ENCODE measurements around the gene DGKH. TPM values are rescaled to one million over a fixed set of nuclear protein-coding genes. Genes with fewer than 3 reads are reported as not detected.

The DGKH gene
- total and polyA plus RNA-seq, 2 experiments from 2014 or later, result 3.6 to 7.2 TPM

GRCh38 chr13:42233726-42234125 is 185.3 kb downstream of the DGKH start:
- no peak overlapping the region for H3K4me2 ChIP-seq
- H3K79me2 ChIP-seq, result no peaks in the 10 kb centered on the region
- no peaks in the 10 kb centered on the region for H3K36me3 ChIP-seq (replicated peaks; ENCODE audit: insufficient read depth, low read depth)
- no peak overlapping the region for H3K27ac ChIP-seq
- H3K4me1 ChIP-seq (ENCODE audit: insufficient read depth), result no peaks in the 10 kb centered on the region
- TF ChIP-seq EZH2phosphoT487 (IDR thresholded peaks at IDR 0.05; ENCODE audit: low read depth, severe bottlenecking, unreplicated experiment) (no peak), CTCF (IDR thresholded peaks at IDR 0.05; ENCODE audit: poor library complexity) (no peak), EZH2 (IDR thresholded peaks at IDR 0.05; ENCODE audit: borderline replicate concordance) (no peak)
- no peaks in the 10 kb centered on the region for H3K9me3 ChIP-seq (ENCODE audit: low read depth)
- no peaks in the 10 kb centered on the region for H3K9me2 ChIP-seq (replicated peaks; ENCODE audit: insufficient read depth)
- no peaks in the 10 kb centered on the region for H3K27me3 ChIP-seq
- no peaks in the 10 kb centered on the region for H4K20me1 ChIP-seq (ENCODE audit: insufficient read depth, poor library complexity, severe bottlenecking)
- no peak overlapping the region for H2AFZ ChIP-seq
- H3K4me3 ChIP-seq, result no peak overlapping the region
- DNase-seq (ENCODE audit: low spot score), result no peak
- 30% methylated on average over 1 of the region's 1 CpG for WGBS (ENCODE audit: low lambda C conversion rate, missing lambda C conversion rate)

- H3K27ac ChIP-seq, result no peak overlapping the region
- TF ChIP-seq CTCF (IDR thresholded peaks at IDR 0.05; ENCODE audit: poor library complexity) (no peak), EZH2phosphoT487 (IDR thresholded peaks at IDR 0.05; ENCODE audit: low read depth, severe bottlenecking, unreplicated experiment) (no peak)
Observed at GRCh38 chr13:42239161-42239560, 190.7 kb downstream of the DGKH start.

GRCh38 chr13:42239644-42240043 is 191.2 kb downstream of the DGKH start:
- DNase-seq (ENCODE audit: low spot score), result no peak
- Histone ChIP-seq H2AFZ (no peak overlapping the region), H4K20me1 (ENCODE audit: insufficient read depth, poor library complexity, severe bottlenecking) (no peaks in the 10 kb centered on the region), H3K9me2 (replicated peaks; ENCODE audit: insufficient read depth) (no peaks in the 10 kb centered on the region), H3K4me2 (no peak overlapping the region), H3K36me3 (replicated peaks; ENCODE audit: insufficient read depth, low read depth) (no peaks in the 10 kb centered on the region), H3K27me3 (no peaks in the 10 kb centered on the region), H3K4me1 (ENCODE audit: insufficient read depth) (peaks cover 8% of the 10 kb centered on the region), H3K79me2 (no peaks in the 10 kb centered on the region), H3K9me3 (ENCODE audit: low read depth) (no peaks in the 10 kb centered on the region), H3K4me3 (no peak overlapping the region), H3K27ac (no peak overlapping the region)
- TF ChIP-seq EZH2 (IDR thresholded peaks at IDR 0.05; ENCODE audit: borderline replicate concordance), result no peak
- TF ChIP-seq EZH2phosphoT487 (IDR thresholded peaks at IDR 0.05; ENCODE audit: low read depth, severe bottlenecking, unreplicated experiment), result no peak
- no peak for TF ChIP-seq CTCF (IDR thresholded peaks at IDR 0.05; ENCODE audit: poor library complexity)

More at GRCh38 chr13:42239161-42239560, 190.7 kb downstream of the DGKH start:
- H4K20me1 ChIP-seq (ENCODE audit: insufficient read depth, poor library complexity, severe bottlenecking), result no peaks in the 10 kb centered on the region
- 98% methylated on average over 1 of the region's 1 CpG for WGBS (ENCODE audit: low lambda C conversion rate, missing lambda C conversion rate)
- H3K36me3 ChIP-seq (replicated peaks; ENCODE audit: insufficient read depth, low read depth), result no peaks in the 10 kb centered on the region
- H3K9me2 ChIP-seq (replicated peaks; ENCODE audit: insufficient read depth), result no peaks in the 10 kb centered on the region
- H3K4me1 ChIP-seq (ENCODE audit: insufficient read depth), result peaks cover 8% of the 10 kb centered on the region
- no peak for DNase-seq (ENCODE audit: low spot score)
- H2AFZ ChIP-seq, result no peak overlapping the region
- H3K4me2 ChIP-seq, result no peak overlapping the region
- H3K27me3 ChIP-seq, result no peaks in the 10 kb centered on the region
- H3K9me3 ChIP-seq (ENCODE audit: low read depth), result no peaks in the 10 kb centered on the region
- no peaks in the 10 kb centered on the region for H3K79me2 ChIP-seq
- no peak overlapping the region for H3K4me3 ChIP-seq

- Histone ChIP-seq H3K4me3 (no peak overlapping the region), H2AFZ (no peak overlapping the region), H3K79me2 (no peaks in the 10 kb centered on the region), H4K20me1 (ENCODE audit: insufficient read depth, poor library complexity, severe bottlenecking) (no peaks in the 10 kb centered on the region), H3K27me3 (no peaks in the 10 kb centered on the region), H3K9me2 (replicated peaks; ENCODE audit: insufficient read depth) (no peaks in the 10 kb centered on the region), H3K27ac (no peak overlapping the region), H3K9me3 (ENCODE audit: low read depth) (no peaks in the 10 kb centered on the region), H3K4me1 (ENCODE audit: insufficient read depth) (no peaks in the 10 kb centered on the region), H3K36me3 (replicated peaks; ENCODE audit: insufficient read depth, low read depth) (no peaks in the 10 kb centered on the region), H3K4me2 (no peak overlapping the region)
- no peak for DNase-seq (ENCODE audit: low spot score)
- WGBS (ENCODE audit: low lambda C conversion rate, missing lambda C conversion rate), result 95% methylated on average over 8 of the region's 8 CpGs
- TF ChIP-seq CTCF (IDR thresholded peaks at IDR 0.05; ENCODE audit: poor library complexity) (no peak), EZH2 (IDR thresholded peaks at IDR 0.05; ENCODE audit: borderline replicate concordance) (no peak), EZH2phosphoT487 (IDR thresholded peaks at IDR 0.05; ENCODE audit: low read depth, severe bottlenecking, unreplicated experiment) (no peak)
Observed at GRCh38 chr13:42246541-42246940, 198.1 kb downstream of the DGKH start.
